HepG2 (cell line): ENCODE results near the gene EFCAB8. TPM values are rescaled to one million over a fixed set of nuclear protein-coding genes. Genes with fewer than 3 reads are reported as not detected.

ENCODE experiments used
- BCL3 ChIP-seq: sonication (generic); formaldehyde crosslinking; IDR thresholded peaks from 2 replicates; pipeline ENCODE4 v1.5.1; 2020; ENCODE audit warnings: mild to moderate bottlenecking, missing genetic modification reagents, moderate library complexity
- HES4 ChIP-seq: sonication (generic); formaldehyde crosslinking; IDR thresholded peaks from 2 replicates; pipeline ENCODE4 v1.9.0; 2021; ENCODE audit warnings: mild to moderate bottlenecking, missing genetic modification reagents, borderline replicate concordance
- HNRNPH1 ChIP-seq: fragments of 200-400 bp; formaldehyde crosslinking; optimal IDR thresholded peaks from 2 replicates; pipeline ENCODE3; 2017; ENCODE audit warnings: mild to moderate bottlenecking, low read depth, low read length
- NFE2 ChIP-seq: sonication (generic); formaldehyde crosslinking; IDR thresholded peaks from 2 replicates; pipeline ENCODE4 v1.4.0; 2020; ENCODE audit warnings: missing genetic modification reagents
- SKIL ChIP-seq: sonication (generic); formaldehyde crosslinking; IDR thresholded peaks from 2 replicates; pipeline ENCODE4 v1.8.0; 2022; ENCODE audit warnings: missing genetic modification reagents, mild to moderate bottlenecking, moderate library complexity, borderline replicate concordance
- SMARCE1 ChIP-seq: fragments of 450-650 bp; IDR thresholded peaks from 2 replicates; pipeline ENCODE4 v1.6.1; 2017; ENCODE audit warnings: borderline replicate concordance
- SMYD3 ChIP-seq: sonication (generic); formaldehyde crosslinking; IDR thresholded peaks from 2 replicates; pipeline ENCODE4 v1.8.1; 2023; ENCODE audit warnings: mild to moderate bottlenecking, missing genetic modification reagents
- SNAPC4 ChIP-seq: sonication (generic); formaldehyde crosslinking; IDR thresholded peaks from 2 replicates; pipeline ENCODE4 v1.4.0; 2020; ENCODE audit warnings: mild to moderate bottlenecking, missing genetic modification reagents
- ZC3H4 ChIP-seq: sonication (generic); formaldehyde crosslinking; IDR thresholded peaks from 2 replicates; pipeline ENCODE4 v1.4.0; 2020; ENCODE audit warnings: missing genetic modification reagents, borderline replicate concordance
- ZNF788 ChIP-seq: sonication (generic); formaldehyde crosslinking; IDR thresholded peaks from 2 replicates; pipeline ENCODE4 v1.5.0; 2020; ENCODE audit warnings: mild to moderate bottlenecking, missing genetic modification reagents, borderline replicate concordance
- ZSCAN5A ChIP-seq: sonication (generic); formaldehyde crosslinking; IDR thresholded peaks from 2 replicates; pipeline ENCODE4 v1.8.0; 2022; ENCODE audit warnings: mild to moderate bottlenecking, missing genetic modification reagents, borderline replicate concordance
- polyA plus RNA-seq, 8 experiments: library from polyadenylated mRNA; depleted of rRNA in 3 of 8; stranded (reverse) in 7 of 8; unstranded in 1 of 8; fragments of >200 nt; fragmentation: Illumina TruSeq in 4 of 8; extraction: Trizol in 4 of 8; gene quantifications; 2 replicates each; pipeline versions ENCODE4 v1.2.1 to v1.2.3, GENCODE V29; 2011 to 2016; ENCODE audit warnings: low read depth in 4 of 8, missing spikeins in 1 of 8, mixed read lengths in 1 of 8; ENCODE audit not compliant: insufficient read depth in 1 of 8
- total RNA-seq, 5 experiments: library from RNA; depleted of rRNA; stranded (reverse); fragments of >200 nt; fragmentation: Illumina TruSeq; extraction: Trizol; gene quantifications; 2 replicates each; pipeline ENCODE4 v1.2.3, GENCODE V29; 2016; ENCODE audit warnings: low read depth in 1 of 5
- TF ChIP-seq, protein P1 (sequence below): sonication (generic); formaldehyde crosslinking; IDR thresholded peaks from 2 replicates; pipeline ENCODE4 v1.4.0; 2020; ENCODE audit warnings: mild to moderate bottlenecking, missing genetic modification reagents
- TF ChIP-seq, protein P2 (sequence below), 2 experiments: sonication (generic) in 1 of 2; formaldehyde crosslinking in 1 of 2; IDR thresholded peaks; 2 replicates each; pipeline versions ENCODE4 v1.5.1 to v1.6.1; 2011 to 2020; ENCODE audit warnings: borderline replicate concordance in 1 of 2, low read depth in 1 of 2, low read length in 1 of 2, mild to moderate bottlenecking in 1 of 2, missing genetic modification reagents in 1 of 2, moderate library complexity in 1 of 2

The EFCAB8 gene
- total and polyA plus RNA-seq, 2 of the 13 experiments (the other 11 are each of a cell fraction or from before 2014, with no cell fraction given): 0.15 to 0.22 TPM

DNA sequence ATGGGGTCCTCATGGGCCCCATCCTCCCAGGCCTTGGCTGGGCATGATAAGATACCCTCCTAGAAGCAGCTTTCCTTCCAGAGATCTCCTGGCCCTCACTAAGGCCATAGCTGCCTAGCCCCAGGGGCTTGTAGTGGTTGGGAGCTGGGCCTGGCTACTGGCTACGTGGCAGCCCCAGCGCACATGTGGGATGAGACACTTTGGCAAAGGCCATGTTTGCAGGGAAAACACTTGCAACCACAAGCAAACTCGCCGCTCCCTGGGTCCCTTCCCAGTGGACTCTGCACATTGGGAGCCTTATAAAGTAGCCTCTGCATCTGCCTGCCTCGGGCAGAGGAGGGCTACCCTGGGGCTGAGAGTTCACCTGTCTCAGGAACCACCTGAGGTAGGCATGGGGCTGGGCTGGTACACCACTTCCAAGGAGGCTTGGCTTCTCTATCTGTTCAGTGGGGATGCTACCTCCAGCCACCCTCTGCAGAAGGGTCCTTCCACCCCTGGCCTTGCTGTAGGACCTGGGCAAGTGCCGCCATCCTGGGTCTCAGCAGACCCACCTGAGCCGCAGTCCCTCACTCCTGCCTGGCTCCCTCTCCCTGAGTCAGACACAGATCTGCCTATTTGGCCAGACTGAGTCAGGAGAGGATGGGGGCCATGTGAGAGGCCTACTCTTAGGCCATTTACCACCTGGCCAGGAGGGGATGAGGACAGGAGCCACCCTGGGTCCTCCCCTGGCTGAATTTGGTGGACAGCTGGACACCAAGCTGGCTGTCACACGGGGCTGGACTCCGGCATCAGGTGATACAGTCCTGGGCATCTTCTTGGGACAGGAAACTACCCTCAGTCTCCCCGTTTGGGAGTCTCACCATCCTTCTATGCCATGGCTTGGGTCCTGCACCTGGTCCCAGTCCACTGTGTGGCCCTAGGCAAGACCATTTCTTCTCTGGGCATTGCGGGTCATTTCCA, 148.9 kb downstream of the EFCAB8 start, which contains the start of gene BPIFB2 (continued):
- TF ChIP-seq, protein P1, sequence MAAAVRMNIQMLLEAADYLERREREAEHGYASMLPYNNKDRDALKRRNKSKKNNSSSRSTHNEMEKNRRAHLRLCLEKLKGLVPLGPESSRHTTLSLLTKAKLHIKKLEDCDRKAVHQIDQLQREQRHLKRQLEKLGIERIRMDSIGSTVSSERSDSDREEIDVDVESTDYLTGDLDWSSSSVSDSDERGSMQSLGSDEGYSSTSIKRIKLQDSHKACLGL: peak; percentile 73; the same call in 1 of the 2 replicates
- TF ChIP-seq SNAPC4 (CRISPR knock-in tag) (peak; percentile 94; the same call in 1 of the 2 replicates), SMYD3 (peak; percentile 86; the same call in 1 of the 2 replicates), SKIL (peak; percentile 91), HNRNPH1 (peak; percentile 99), NFE2 (CRISPR knock-in tag) (no peak), ZNF788 (CRISPR knock-in tag) (peak; percentile 95), ZC3H4 (CRISPR knock-in tag) (no peak; the same call in none of the 2 replicates), ZSCAN5A (CRISPR knock-in tag) (peak; percentile 98), HES4 (no peak), BCL3 (CRISPR knock-in tag) (peak; percentile 83), SMARCE1 (no peak)
- TF ChIP-seq, protein P2, sequence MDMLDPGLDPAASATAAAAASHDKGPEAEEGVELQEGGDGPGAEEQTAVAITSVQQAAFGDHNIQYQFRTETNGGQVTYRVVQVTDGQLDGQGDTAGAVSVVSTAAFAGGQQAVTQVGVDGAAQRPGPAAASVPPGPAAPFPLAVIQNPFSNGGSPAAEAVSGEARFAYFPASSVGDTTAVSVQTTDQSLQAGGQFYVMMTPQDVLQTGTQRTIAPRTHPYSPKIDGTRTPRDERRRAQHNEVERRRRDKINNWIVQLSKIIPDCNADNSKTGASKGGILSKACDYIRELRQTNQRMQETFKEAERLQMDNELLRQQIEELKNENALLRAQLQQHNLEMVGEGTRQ (IDR thresholded peaks at IDR 0.05; ENCODE audit: low read depth, low read length): no peak
- TF ChIP-seq, protein P2 (CRISPR knock-in tag; IDR thresholded peaks at IDR 0.05; ENCODE audit: borderline replicate concordance): no peak
